PFSK-1 (cell line): Measurements from ENCODE around the gene SLC43A3.

Experiments used
- FOXP2 ChIP-seq: optimal IDR thresholded peaks from 2 replicates; pipeline ENCODE3; 2011; ENCODE audit warnings: borderline replicate concordance, control low read depth, inconsistent platforms; ENCODE audit not compliant: insufficient read depth; ENCODE audit errors: extremely low read length, extremely low read depth
- POLR2AphosphoS5 ChIP-seq: IDR thresholded peaks from 2 replicates; pipeline ENCODE4 v1.6.1; 2012; ENCODE audit warnings: low read depth, mild to moderate bottlenecking, control low read depth, low read length, moderate library complexity
- REST ChIP-seq, 2 experiments: IDR thresholded peaks; 2 replicates each; pipeline versions ENCODE4 v1.6.1 to v1.8.0; 2011 to 2012; ENCODE audit warnings: low read depth in 2 of 2, low read length in 2 of 2, control low read depth in 1 of 2, inconsistent platforms in 1 of 2, mild to moderate bottlenecking in 1 of 2, moderate library complexity in 1 of 2; ENCODE audit not compliant: insufficient read depth in 1 of 2
- SIN3A ChIP-seq: IDR thresholded peaks from 2 replicates; pipeline ENCODE4 v1.6.1; 2012; ENCODE audit warnings: mild to moderate bottlenecking, low read length, moderate library complexity, borderline replicate concordance; ENCODE audit not compliant: insufficient read depth
- TAF1 ChIP-seq: IDR thresholded peaks from 2 replicates; pipeline ENCODE4 v1.6.1; 2012; ENCODE audit warnings: low read length, control low read depth, borderline replicate concordance; ENCODE audit not compliant: insufficient read depth

SLC43A3 gene

GRCh38 chr11:57458410-57459163 lies 31.7 kb upstream of the SLC43A3 start:
- no peak for TF ChIP-seq REST (IDR thresholded peaks at IDR 0.05; ENCODE audit: insufficient read depth in 1 of 2, low read depth in 2 of 2, low read length in 2 of 2)

GRCh38 chr11:57458060-57458409 lies 31.1 kb upstream of the SLC43A3 start:
- no peak for TF ChIP-seq SIN3A
- no peak for TF ChIP-seq REST (IDR thresholded peaks at IDR 0.05; ENCODE audit: insufficient read depth in 1 of 2, low read depth in 2 of 2, low read length in 2 of 2)
- no peak for TF ChIP-seq POLR2AphosphoS5
- no peak for TF ChIP-seq TAF1

GRCh38 chr11:57457643-57458023 lies 30.7 kb upstream of the SLC43A3 start:
- no peak for TF ChIP-seq POLR2AphosphoS5
- no peak for TF ChIP-seq REST (IDR thresholded peaks at IDR 0.05; ENCODE audit: insufficient read depth in 1 of 2, low read depth in 2 of 2, low read length in 2 of 2)
- TF ChIP-seq FOXP2, result no peak
- TF ChIP-seq TAF1, result no peak
- no peak for TF ChIP-seq SIN3A

- TF ChIP-seq POLR2AphosphoS5 (no peak), SIN3A (no peak), REST (IDR thresholded peaks at IDR 0.05; ENCODE audit: insufficient read depth in 1 of 2, low read depth in 2 of 2, low read length in 2 of 2) (0 out of 4 replicates have a peak, but pooled peaks of 1 of the 2 experiments have one; percentile 6), FOXP2 (peak; percentile 43), TAF1 (no peak)
These were observed 30.2 kb upstream of the SLC43A3 start for GRCh38 chr11:57456960-57457642.
